HG03565 (cell line): ENCODE measurements around the gene SOX14.

Source experiments
- ATAC-seq: cut with Tn5 transposase; IDR thresholded peaks from one replicate; pipeline ENCODE4 v1.9.1; 2021; ENCODE audit warnings: mild to moderate bottlenecking, moderate library complexity; ENCODE audit not compliant: unreplicated experiment

SOX14 gene

GRCh38 chr3:137767538-137768360 is 3.6 kb downstream of the SOX14 start:
- ATAC-seq, result no peak

DNA sequence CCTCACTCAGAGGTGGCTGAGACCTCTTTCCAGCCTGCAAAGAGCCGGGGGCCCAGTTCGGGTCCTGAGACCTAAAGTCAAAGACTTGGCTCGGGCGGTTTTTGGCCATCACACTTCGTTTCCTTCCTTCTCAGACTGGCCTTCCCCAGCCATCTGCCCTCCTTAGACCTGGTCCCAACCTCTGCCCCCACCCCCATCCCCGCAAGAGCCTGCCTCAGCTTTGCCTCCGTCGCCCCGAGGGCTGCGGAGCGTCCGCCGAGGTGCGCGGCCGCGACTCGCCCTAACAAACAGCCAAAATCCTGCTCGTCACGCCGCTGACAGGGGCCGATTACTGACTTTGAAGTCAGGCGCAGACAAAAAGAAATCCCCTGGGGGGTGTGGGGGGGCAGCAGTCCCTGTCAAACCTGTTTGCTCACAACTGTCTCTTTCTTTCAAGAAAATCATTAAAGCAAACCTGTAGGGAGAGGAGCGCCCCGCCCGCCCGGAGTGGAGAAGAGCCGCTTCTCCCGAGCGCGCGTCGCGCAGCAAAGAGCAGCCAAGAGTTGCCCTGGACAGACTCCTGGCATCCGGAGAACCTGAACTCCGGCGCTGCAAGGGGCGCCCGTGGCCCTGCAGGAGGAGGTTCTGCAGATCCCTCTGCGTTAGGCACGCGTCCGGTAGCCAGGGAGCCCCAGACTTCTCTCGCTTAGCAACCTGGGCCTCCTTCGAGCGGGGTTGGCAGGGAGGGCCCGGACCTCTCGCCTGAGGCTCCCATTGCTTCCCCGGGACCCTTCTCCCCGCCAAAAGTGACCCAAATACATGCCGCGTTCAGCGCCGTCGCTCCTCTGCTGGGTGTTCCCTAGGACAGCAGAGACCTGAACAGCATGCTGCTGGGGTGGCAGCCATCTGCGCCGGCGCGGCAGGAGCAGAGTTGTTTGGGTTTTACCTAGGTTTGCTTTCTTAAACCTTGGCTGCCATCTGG is 4.5 kb downstream of the SOX14 start:
- no peak for ATAC-seq

DNA sequence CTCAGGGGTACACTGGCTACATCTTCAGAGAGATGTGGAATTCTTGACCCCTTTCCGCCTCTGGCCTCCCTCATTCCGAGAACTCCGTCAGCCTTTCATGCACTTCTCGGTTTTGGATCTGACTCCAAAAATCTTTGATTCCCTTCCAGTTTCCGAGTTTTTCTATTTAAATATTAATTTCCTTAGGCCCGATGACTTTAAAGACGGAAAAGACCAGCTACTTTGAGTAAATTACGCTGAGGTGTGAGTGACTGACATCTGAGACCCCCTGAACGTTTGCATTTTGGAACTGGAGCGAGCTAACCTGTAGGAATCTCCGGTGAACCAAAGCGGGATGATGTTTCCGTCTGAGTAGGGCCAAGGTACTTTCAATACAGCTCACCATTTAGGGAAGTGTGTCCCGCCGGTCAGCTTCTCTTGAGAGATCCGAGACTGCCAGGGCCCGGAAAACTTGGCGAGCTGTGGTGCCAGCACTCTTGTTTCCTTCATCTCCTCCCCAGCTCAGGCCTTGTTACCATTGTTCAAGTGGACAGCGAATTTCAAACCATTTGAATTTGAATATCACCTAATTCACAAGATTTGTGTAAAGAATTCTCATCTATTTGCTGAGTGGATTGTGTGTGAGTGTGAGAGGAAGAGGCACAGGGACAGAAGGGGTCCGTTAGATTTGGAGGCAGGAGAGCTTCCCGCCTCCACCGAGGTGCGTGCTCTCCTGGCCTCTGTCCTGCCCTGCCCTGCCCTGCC is 5.4 kb downstream of the SOX14 start:
- ATAC-seq, result no peak

GRCh38 chr3:137770066-137770834 is 6.1 kb downstream of the SOX14 start:
- ATAC-seq, result no peak

DNA sequence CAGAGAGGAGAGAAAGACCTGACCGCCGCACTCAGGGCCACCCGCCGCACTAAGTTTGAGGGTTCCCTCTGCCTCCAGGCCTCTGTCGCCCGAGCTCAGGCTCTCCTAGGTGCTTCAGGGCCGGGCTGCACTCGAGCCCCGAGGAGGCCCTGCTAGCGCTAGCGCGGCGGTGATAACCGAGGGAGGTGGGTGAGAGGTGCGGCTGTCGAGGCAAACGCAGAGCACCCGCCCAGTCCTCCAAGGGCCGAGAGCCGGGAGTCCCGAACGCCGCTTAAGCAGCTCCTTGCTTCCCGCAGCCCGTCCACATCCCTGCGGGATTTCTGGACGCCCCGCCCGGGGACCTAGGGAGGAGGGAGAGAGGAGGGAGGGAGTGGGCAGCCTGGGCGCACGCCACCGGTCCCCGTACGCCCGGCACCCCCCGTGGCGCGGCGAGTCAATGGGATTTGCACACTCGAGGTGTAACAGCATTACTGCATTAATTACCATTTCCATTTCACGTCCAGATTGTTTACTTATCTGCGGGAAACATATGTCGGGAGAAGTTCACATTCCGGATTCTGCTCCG is 6.8 kb downstream of the SOX14 start:
- ATAC-seq, result no peak

DNA sequence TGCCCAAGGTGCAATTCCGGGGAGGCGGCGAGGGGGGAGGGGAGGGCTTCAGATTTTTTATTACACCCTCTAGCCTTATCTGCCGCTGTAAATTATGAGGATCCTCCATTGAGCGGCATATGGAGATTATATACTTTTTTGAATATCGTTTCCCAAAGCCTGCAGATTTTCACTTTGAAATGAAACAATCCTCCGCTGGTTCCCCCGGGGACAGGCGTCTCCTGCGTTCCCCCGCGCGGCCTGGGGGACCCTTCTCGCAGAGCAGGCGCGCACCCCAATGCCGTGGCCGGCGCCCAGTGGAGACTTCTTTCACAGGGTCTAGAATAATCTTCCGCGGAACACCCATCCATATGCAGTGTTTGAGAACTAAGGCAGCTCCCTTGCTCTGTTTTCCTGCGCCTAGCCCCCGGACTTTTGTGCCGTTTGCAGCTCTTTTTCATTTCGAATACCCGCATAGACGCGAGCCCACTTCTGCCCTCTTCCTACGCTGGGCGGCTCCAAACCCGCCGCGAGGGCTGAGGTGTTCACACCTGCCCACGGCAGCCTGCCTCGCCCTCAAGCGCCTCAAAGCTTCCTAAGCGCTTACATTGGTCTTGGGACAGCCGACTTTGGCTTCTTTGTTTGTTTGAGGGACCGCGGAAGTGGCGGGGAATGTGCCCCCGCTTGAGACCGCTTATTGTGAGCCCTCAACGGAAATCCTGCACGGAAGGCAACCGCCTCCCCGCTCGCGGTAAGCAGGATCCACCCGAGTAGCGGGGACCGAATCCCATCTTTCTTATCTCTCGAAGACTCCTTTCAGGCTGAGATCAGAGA is 7.5 kb downstream of the SOX14 start:
- ATAC-seq, result no peak

GRCh38 chr3:137772214-137772955 is 8.3 kb downstream of the SOX14 start:
- no peak for ATAC-seq

DNA sequence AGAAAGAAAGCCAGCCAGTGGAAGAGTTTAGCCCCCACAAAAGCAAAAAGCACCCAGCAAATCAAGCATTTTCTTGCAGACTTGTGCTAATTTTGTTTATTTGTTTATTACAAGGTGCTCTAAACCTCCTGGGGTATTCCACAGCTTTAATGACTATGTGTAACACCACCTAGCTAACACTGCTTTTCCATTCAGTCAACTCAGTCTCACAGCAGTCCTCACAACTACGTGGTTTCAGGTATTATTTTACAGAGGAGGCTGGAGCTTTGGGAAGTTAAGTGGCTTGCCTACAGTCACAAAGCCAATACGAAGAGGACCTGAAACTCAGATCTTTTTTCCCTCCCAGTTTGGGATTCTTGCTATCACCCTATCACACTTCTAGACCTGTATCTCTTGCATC is 14.8 kb downstream of the SOX14 start:
- ATAC-seq, result no peak

GRCh38 chr3:137787529-137787928 is 23.4 kb downstream of the SOX14 start:
- ATAC-seq, result no peak

- ATAC-seq, result no peak
These were observed 25.1 kb downstream of the SOX14 start for GRCh38 chr3:137789236-137789635.

DNA sequence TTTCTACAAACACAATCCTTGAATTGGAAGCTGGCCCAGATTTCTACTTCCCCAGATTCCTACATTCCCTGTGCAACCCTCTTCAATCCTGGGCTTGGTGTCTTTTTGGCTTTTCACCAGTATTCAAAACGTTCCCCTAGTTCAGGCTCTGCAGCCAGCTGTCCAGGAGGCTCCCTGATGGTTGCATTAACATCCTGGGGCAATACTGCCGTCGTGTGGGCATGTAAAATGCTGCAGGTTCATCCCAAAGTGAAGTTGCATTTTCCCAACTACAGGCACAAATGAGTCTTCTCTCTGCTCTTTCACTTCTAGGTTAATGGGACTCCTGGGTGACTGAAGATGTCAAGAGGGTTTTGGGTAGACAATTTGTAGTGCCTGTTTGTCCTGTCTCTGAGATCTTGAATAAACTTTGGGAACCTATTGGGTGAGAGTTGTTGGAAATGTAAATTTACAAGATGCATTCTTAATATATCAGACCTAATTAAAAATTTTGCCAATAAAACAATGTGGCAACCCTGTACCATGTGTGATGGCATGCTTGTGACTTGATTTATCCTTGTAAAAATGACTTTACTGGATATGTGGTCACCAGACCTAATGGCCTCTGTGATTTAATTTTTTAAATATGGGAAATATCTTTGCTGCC is 28.6 kb downstream of the SOX14 start:
- no peak for ATAC-seq

GRCh38 chr3:137796993-137797392 is 32.9 kb downstream of the SOX14 start:
- ATAC-seq, result no peak

DNA sequence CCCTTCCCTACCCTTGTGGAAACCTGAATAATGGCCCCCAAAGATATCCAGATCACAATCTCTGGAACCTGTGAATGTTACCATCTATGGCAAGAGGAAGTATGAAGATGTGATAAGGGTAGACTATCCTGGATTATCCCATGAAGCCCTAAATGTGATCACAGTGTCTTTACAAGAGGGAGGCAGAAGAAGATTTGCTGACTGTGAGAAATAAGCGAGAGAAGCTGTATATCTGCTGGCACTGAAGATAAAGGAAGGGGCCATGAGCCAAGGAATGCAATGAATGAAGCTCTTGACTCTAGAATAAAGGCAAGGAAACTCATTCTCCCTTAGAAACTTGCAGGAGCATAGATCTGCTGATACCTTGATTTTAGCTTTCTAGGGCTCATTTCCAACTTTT is 39.1 kb downstream of the SOX14 start:
- no peak for ATAC-seq

GRCh38 chr3:137807998-137808397 is 43.9 kb downstream of the SOX14 start:
- no peak for ATAC-seq

- no peak for ATAC-seq
These were observed 45.4 kb downstream of the SOX14 start for GRCh38 chr3:137809509-137809908.

DNA sequence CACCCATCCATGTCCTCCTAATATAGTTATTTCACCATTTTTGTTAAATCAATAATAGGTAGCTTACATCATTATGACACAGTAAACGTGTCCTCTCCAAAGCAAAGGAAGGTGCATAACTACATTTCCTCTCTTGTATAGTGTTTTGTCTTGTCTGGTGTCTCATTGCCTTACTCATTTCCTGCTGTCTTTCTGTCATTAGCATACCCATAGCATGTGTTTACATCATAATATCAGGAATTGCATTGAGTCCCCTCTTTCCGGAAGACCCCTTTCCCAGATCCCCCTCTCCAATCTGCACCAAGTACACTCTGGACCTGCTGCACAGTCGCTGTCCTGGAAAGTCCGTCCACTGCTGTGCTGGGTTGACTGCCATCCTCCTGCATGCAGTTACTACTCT is 47.9 kb downstream of the SOX14 start:
- ATAC-seq, result no peak

DNA sequence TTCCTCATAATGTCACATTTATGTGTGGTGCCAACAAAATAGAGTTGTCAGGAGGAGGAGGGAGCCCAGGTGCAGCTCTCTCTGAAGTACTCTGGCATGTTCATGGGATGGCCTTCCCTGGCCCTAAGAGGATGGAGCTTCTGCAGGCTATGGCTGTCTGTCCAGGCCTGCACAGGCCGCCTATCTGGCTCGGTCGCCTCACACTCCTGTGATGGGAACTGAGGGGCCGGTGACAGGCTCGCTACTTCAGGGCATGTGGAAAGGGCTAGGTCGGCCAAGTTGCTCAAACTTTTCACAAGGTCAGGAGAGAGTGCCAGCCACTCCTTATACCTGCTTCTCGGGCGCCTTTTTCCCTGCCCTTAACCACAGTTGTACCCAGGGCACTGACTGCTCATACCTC is 51.1 kb downstream of the SOX14 start:
- no peak for ATAC-seq
